ENCODE data around the gene ELAVL1.

The ELAVL1 gene

DNA sequence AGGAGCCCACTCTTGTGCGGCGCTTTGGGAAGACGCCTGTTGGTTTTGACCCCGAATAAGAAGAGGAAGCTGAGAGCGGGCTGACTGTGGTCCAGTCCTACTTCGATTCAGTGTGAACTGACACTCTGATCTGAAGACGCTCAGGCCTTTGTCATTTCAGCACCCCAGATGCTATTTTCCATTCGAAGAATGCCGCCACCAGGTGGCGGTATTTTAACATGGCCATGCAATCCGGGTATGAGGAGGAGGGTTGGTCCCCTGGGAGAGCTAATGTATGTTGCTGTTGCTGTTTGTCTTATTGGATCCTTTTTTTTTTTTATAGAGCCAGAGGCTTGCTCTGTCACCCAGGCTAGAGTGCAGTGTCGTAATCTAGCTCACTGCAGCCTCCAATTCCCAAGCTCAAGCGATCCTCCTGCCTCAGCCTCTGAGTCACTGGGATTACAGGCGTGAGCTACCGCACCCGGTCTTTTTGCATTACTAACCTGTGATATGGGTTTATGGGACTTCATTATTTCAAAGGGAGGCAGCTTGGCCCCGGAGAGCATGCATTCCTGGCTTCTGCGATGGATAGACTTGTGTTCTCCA is 61.2 kb downstream of the ELAVL1 start:
- no peak for TF ChIP-seq POLR2AphosphoS5 (IDR thresholded peaks at IDR 0.05; ENCODE audit: low read depth, low read length)
- DNase-seq (ENCODE audit: insufficient read length) (peak; percentile 58), FAIRE-seq (peak; percentile 94)

DNA sequence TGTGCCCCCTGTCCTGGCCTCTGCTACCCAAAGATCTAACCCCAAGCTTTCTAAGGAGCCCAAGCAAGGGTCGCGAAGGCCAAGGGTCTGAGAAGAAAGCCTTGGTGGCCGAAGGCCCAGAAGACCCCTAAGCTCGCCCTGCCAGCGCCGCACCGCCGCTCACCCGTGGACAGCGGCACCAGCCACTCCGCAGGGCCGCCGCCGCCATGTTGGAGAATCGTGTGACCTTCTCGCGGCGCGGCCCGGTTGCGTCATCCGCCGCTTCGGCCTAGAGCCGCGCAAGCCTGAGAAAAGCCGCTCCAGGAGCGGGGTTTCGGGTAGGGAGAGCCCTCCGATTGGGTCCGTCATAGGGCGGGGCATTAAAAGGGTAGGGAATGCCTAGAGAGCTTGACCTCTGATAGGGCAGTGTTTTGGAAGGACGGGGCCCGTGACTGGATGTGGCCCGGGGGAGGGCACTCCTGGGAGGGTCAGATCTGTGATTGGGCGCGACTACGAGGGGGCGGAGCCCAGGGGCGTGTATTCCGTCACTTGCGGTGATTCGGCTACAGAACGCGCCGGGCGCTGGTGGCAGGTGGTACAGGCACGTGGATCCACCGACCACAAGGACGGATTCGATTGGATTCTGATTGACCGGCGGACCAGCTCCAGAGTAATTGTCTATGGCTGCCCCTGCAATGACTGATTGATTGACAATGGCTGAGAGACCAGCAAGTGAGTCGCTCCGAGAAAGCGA is 61.8 kb downstream of the ELAVL1 start, which contains the start of gene TIMM44:
Gene TIMM44 (minus strand): TSS at position 223 of the 733 bp plus-strand sequence. CDS start 15 bp downstream, at position 208.
- peak; percentile 96 for DNase-seq (ENCODE audit: insufficient read length)
- FAIRE-seq, result peak; percentile 100
- TF ChIP-seq POLR2A (IDR thresholded peaks at IDR 0.05; ENCODE audit: low read depth, low read length) (peak; percentile 97), POLR2AphosphoS5 (IDR thresholded peaks at IDR 0.05; ENCODE audit: low read depth, low read length) (peak; percentile 97), TAF1 (IDR thresholded peaks at IDR 0.05; ENCODE audit: borderline replicate concordance, low read depth, low read length) (peak; percentile 92)

DNA sequence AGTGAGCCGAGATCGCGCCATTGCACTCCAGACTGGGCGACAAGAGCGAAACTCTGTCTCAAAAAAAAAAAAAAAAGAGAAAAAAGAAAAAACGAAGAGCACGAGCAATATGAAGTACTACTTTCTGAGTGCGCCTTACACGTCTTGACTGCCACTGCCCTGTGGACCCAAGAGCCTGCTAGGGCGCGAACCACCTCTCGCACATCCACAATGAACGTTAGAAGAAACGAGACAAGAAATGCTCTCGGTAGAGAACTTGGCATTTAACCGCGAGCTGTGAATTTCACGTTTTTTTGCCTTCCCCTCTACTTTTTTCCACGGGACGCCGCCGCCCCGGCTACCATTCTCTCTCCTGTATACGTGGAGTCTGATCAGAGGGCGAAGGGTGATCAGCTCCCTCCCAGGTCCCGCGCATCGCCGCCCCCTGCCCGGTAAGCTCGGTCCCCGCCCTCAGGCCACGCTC is 62.4 kb downstream of the ELAVL1 start:
- DNase-seq (ENCODE audit: insufficient read length) (no peak), FAIRE-seq (no peak)
- TF ChIP-seq POLR2A (IDR thresholded peaks at IDR 0.05; ENCODE audit: low read depth, low read length) (no peak), TAF1 (IDR thresholded peaks at IDR 0.05; ENCODE audit: borderline replicate concordance, low read depth, low read length) (no peak), POLR2AphosphoS5 (IDR thresholded peaks at IDR 0.05; ENCODE audit: low read depth, low read length) (no peak)

DNA sequence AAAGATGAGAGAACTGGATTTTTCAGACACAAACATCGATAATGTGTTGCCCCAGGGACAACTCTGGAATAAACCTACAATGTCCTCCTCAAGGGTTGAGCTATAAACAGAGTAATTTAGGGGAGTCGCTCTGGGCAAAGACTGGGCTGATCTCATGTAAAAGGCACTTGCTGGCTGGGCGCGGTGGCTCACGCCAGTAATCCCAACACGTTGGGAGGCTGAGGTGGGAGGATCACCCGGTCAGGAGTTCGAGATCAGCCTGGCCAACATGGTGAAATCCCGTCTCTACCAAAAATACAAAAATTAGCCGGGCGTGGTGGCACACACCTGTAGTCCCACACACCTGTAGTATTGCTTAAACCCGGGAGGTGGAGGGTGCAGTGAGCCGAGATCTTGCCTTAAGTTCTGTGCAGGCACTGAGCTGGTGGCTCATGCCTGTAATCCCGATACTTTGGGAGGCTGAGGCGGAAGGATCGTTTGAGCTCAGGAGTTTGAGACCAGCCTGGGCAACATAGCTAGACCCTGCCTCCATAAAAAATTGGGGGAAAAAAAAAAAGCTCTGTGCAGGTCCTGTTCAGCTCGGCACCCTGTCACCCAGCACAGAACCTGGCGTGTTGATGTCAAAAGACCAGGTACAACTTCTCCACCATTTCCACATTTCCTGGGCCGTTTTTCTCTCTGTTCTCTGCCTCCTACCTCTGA is 63.4 kb downstream of the ELAVL1 start:
- FAIRE-seq, result no peak

DNA sequence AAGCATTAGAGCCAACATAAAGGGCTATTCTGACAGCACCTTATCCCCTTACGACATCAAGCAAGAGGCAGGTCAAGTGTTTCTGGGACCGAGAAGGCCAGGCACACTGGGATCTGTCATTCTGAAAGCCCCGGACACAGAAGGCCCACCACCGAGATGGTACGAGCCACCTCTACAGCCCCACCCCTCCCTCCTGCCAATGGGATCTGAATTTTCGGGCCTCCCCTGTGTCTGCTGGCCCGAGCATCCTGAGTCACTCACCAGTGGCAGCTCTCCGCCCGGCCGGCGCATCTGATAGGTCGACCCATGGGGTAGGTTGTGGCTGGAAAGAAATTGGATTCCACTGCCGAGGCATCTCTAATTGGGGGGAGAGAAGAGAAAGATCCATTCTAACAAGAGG is 64.6 kb downstream of the ELAVL1 start:
- TF ChIP-seq POLR2AphosphoS5 (IDR thresholded peaks at IDR 0.05; ENCODE audit: low read depth, low read length) (no peak), TAF1 (IDR thresholded peaks at IDR 0.05; ENCODE audit: borderline replicate concordance, low read depth, low read length) (no peak), POLR2A (IDR thresholded peaks at IDR 0.05; ENCODE audit: low read depth, low read length) (no peak)
- FAIRE-seq (no peak), DNase-seq (ENCODE audit: insufficient read length) (no peak)

More for the DNA sequence above, 63.4 kb downstream of the ELAVL1 start:
- no peak for DNase-seq (ENCODE audit: insufficient read length)
- TF ChIP-seq TAF1 (IDR thresholded peaks at IDR 0.05; ENCODE audit: borderline replicate concordance, low read depth, low read length) (no peak), POLR2A (IDR thresholded peaks at IDR 0.05; ENCODE audit: low read depth, low read length) (no peak), POLR2AphosphoS5 (IDR thresholded peaks at IDR 0.05; ENCODE audit: low read depth, low read length) (no peak)

DNA sequence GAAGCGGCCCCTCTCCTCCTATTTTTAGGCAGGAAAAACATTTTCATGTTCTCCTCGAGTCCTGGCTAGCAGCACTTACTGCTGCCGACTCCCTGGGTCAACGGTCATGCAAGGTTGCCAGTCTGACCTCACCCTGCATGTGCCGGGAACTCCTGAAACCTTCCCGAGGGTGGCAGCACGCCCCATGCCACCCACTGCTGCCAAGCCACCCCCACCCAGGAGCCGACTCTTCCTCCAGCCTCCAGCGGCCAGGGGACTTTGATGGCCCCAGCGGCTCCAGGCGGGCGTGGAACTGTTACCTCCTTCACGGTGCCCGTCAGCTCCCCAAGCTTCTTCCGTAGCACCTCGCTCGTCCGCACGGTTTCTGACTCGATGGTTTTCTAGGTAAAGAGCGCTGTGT is 70.7 kb downstream of the ELAVL1 start:
- FAIRE-seq, result no peak
- TF ChIP-seq POLR2A (IDR thresholded peaks at IDR 0.05; ENCODE audit: low read depth, low read length) (no peak), POLR2AphosphoS5 (IDR thresholded peaks at IDR 0.05; ENCODE audit: low read depth, low read length) (no peak), TAF1 (IDR thresholded peaks at IDR 0.05; ENCODE audit: borderline replicate concordance, low read depth, low read length) (no peak)
- DNase-seq (ENCODE audit: insufficient read length), result no peak

DNA sequence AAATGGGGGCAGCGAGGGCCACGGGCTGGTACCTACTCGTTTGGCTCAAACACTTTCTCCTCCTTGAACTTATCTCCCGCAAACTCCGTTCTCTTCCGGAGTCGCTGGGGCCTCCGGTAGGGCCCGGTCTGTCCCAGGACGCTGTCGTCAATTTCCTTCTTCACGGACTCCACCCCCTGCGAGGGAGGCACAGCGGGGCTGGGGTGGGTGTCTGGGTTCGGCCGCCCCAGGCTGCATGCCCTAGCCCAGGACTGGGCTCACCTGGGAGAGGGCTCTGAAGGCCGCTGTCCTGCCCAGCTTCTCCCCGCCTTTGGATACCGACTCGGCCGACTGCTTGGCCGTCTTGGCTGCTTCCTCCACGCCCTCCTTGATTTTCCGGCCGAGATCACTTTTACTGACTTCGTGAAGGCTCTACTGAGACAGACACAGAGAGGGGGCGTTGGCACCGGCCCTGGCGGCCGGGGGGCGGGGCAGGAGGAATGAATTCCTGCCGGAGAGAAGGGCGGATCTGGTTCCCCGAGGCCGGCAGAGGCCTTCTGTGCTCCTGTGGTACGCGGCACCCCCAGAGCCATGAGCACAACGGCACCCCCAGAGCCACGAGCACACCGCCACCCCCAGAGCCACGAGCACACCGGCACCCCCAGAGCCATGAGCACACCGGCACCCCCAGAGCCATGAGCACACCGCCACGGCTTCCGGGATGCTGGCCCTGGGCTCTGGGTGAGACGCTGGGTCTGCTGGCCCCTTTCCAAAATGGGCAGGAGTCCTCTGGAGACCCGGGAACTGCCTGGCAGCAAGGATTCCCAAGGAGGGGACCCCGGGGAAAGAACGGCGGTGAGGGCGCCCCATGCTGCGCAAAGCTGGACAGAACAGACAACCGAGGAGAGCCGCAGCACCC is 71.4 kb downstream of the ELAVL1 start:
- TF ChIP-seq TAF1 (IDR thresholded peaks at IDR 0.05; ENCODE audit: borderline replicate concordance, low read depth, low read length) (no peak), POLR2A (IDR thresholded peaks at IDR 0.05; ENCODE audit: low read depth, low read length) (no peak), POLR2AphosphoS5 (IDR thresholded peaks at IDR 0.05; ENCODE audit: low read depth, low read length) (no peak)
- FAIRE-seq, result no peak
- no peak for DNase-seq (ENCODE audit: insufficient read length)

DNA sequence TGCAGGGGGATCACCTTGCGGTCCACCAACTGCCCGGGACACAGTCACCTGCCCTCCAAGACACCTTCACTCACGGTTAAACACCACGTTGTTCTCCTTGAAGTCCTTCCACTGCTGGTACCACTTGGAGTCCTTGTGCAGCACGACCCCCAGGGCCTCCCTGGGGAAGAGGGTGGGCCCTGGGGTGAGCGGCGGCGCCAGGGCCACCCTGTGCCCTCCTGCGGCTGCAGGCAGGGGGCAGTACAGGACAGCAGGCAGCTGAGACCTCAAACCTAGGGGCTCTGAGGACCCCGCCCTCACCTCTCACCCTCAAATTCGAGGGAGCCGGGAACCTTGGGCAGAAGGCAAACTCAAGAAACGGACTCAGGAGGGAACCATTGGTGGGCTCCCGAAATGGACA is 72.0 kb downstream of the ELAVL1 start:
- TF ChIP-seq POLR2AphosphoS5 (IDR thresholded peaks at IDR 0.05; ENCODE audit: low read depth, low read length) (no peak), TAF1 (IDR thresholded peaks at IDR 0.05; ENCODE audit: borderline replicate concordance, low read depth, low read length) (no peak), POLR2A (IDR thresholded peaks at IDR 0.05; ENCODE audit: low read depth, low read length) (no peak)
- no peak for DNase-seq (ENCODE audit: insufficient read length)
- FAIRE-seq, result no peak

DNA sequence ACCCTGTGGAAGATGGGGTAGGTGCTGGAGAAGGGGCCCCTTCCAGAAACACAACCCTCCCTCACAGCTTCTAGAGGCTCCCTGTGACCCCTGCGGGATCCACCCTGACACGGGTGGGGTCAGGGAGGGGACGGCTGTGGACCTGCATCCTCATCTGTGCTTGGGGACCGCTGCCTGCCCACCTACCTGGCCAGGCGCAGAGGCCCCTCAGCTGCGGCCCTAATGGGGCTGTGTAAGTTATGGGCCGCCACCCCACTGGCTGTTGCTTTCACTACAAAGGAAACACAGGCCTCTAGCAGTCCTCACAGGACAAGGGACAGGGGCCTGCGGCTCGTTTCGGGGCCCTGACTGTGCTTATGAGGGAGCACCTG is 72.5 kb downstream of the ELAVL1 start:
- TF ChIP-seq POLR2AphosphoS5 (IDR thresholded peaks at IDR 0.05; ENCODE audit: low read depth, low read length) (no peak), TAF1 (IDR thresholded peaks at IDR 0.05; ENCODE audit: borderline replicate concordance, low read depth, low read length) (no peak), POLR2A (IDR thresholded peaks at IDR 0.05; ENCODE audit: low read depth, low read length) (no peak)
- no peak for DNase-seq (ENCODE audit: insufficient read length)
- no peak for FAIRE-seq

DNA sequence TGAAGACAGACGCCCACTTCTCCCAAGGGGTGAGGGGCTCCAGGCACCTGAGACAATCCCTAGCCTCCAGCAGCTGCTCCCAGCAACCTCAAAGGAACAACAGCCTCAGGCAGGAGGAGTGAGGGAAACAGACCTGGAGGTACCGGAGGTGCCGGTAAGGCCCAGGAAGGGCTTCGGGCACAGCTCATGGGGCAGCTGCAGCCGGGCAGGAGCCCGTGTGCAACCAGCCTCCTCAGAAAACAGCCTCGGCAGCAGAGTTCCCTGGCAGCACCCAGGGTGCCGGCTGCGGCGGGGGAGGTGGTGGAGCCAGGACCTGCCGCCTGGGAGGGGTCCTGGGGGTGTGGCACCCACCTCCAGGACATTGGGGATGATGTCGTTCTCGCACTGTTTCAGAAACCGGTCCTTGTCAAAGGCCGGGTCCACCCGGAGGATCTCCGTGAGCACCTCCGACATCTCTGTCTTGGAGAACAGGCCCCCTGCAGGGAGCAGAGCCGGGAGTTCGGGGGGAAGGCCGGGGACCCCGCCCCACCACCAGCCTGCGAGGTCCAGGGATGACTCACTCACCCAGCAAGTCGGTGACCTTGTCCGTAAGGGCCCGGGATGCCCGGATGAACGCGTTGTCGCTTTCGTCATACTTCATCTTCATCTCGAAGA is 73.0 kb downstream of the ELAVL1 start:
- FAIRE-seq (no peak), DNase-seq (ENCODE audit: insufficient read length) (no peak)
- TF ChIP-seq TAF1 (IDR thresholded peaks at IDR 0.05; ENCODE audit: borderline replicate concordance, low read depth, low read length) (no peak), POLR2A (IDR thresholded peaks at IDR 0.05; ENCODE audit: low read depth, low read length) (no peak), POLR2AphosphoS5 (IDR thresholded peaks at IDR 0.05; ENCODE audit: low read depth, low read length) (no peak)

Data from GM12892 (cell line).